Peyer's patch (tissue), 4 donors: ENCODE data around the gene PEX13. TPM values are rescaled to one million over a fixed set of nuclear protein-coding genes. Genes with fewer than 3 reads are reported as not detected.

Source experiments
- DNase-seq, 3 donors: peaks; one replicate each; pipeline ENCODE4 v3.0.0-alpha.2; 2017 to 2019
- H3K27ac ChIP-seq, 4 donors: fragments of 200-600 bp; sonication (generic); one replicate each; pipeline ENCODE4 v1.5.1; 2016 to 2019
- H3K27me3 ChIP-seq, 2 donors: fragments of 200-600 bp; sonication (generic); one replicate each; pipeline ENCODE4 v1.5.1; 2019
- H3K36me3 ChIP-seq, 3 donors: fragments of 200-600 bp; sonication (generic); one replicate each; pipeline ENCODE4 v1.5.1; 2016 to 2019
- H3K4me1 ChIP-seq, 4 donors: fragments of 200-600 bp; sonication (generic); one replicate each; pipeline ENCODE4 v1.5.1; 2016 to 2019
- H3K4me3 ChIP-seq, 4 donors: fragments of 200-600 bp; sonication (generic); 1 replicate in 3 of 4; 2 replicates in 1 of 4; pipeline ENCODE4 v1.5.1; 2016 to 2019; ENCODE audit warnings: mild to moderate bottlenecking in 1 of 4
- H3K9me3 ChIP-seq, 4 donors: fragments of 200-600 bp; sonication (generic); one replicate each; pipeline ENCODE4 v1.5.1; 2016 to 2019; ENCODE audit warnings: mild to moderate bottlenecking in 1 of 4
- POLR2A ChIP-seq, 2 donors: fragments of 450-650 bp; IDR thresholded peaks; one replicate each; pipeline ENCODE4 v1.5.1; 2017; ENCODE audit warnings: antibody characterized with exemption in 2 of 2, mild to moderate bottlenecking in 2 of 2, moderate library complexity in 2 of 2
- total RNA-seq, 4 donors: library from RNA; depleted of rRNA; stranded (reverse); fragments of >200 nt; gene quantifications; one replicate each; pipeline ENCODE4 v1.1.0, GENCODE V29; 2016
- TF ChIP-seq, protein P1 (sequence below), 6 experiments: fragments of 450-650 bp in 4 of 6; fragments of 200-600 bp in 2 of 6; sonication (generic) in 1 of 6; IDR thresholded peaks; one replicate each; pipeline ENCODE4 v1.5.1; 2017 to 2019; ENCODE audit warnings: antibody characterized with exemption in 6 of 6, mild to moderate bottlenecking in 3 of 6, moderate library complexity in 1 of 6

Gene PEX13
- total RNA-seq, 4 donors from 2014 or later: 28.1 to 49.7 (median 34.1) TPM

GRCh38 chr2:61059382-61059781, 41.9 kb downstream of the PEX13 start:
- Histone ChIP-seq H3K9me3 (no peaks in the 10 kb centered on the region), H3K4me3 (no peak overlapping the region), H3K36me3 (peaks cover 0 to 18% (median 0%) of the 10 kb centered on the region in 3 donors), H3K27ac (no peak overlapping the region), H3K27me3 (no peaks in the 10 kb centered on the region), H3K4me1 (no peaks in the 10 kb centered on the region)
- DNase-seq: no peak
- no peak for TF ChIP-seq POLR2A (IDR thresholded peaks at IDR 0.05)
- TF ChIP-seq, protein P1, sequence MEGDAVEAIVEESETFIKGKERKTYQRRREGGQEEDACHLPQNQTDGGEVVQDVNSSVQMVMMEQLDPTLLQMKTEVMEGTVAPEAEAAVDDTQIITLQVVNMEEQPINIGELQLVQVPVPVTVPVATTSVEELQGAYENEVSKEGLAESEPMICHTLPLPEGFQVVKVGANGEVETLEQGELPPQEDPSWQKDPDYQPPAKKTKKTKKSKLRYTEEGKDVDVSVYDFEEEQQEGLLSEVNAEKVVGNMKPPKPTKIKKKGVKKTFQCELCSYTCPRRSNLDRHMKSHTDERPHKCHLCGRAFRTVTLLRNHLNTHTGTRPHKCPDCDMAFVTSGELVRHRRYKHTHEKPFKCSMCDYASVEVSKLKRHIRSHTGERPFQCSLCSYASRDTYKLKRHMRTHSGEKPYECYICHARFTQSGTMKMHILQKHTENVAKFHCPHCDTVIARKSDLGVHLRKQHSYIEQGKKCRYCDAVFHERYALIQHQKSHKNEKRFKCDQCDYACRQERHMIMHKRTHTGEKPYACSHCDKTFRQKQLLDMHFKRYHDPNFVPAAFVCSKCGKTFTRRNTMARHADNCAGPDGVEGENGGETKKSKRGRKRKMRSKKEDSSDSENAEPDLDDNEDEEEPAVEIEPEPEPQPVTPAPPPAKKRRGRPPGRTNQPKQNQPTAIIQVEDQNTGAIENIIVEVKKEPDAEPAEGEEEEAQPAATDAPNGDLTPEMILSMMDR (IDR thresholded peaks at IDR 0.05): no peak

DNA sequence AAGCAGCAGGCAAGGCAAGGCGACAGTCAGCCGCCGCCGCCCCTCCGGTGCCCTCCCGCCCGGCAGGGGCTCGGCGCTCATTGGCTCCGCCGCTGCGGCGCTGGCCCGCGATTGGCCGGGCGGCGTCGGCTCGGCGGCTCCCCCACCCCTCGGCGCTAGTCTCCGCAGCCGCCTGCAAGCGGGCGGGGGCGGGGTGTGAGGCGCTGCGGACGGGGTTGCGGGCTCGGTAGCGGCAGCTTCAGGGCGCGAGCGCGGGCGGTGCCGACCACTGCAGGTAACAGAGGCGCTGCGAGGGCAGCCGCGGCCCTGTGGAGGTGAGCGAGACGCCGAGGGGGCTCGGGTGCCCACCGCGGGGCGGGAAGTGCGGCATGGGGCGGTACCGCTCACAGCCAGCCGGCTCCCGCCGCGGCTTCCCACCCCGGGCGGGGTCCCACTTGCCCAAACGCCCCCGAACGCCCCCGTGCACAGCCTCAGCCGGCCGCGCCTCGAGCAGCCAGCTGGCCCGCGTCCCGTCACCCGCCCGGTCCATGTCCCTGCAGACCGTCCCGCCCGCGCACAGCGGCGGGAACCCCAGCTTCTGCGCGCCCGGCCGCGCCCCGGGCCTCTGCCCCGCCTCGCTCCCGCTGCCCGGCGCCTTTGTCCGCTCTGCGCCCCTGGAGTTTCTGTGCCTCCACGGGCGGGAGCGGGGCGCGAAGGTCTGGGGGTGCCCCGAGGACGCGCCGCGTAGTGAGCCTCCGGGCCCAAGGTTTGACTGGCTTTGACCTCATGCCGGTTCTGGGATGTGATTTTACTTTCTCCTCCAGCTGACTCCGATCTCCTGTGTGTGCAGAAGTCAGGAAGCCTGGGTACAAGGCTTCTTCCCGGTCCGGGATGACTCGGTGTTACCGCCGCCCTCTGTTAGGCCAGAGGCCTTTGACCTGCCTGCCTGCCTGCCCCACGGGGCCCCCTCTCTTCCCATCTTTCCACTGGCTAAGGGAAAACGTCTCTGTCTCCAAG, 48.5 kb downstream of the PEX13 start, which contains the start of gene SANBR:
TSS of gene SANBR (plus strand) at position 158 of the 996 bp plus-strand sequence. CDS start 4,480 bp downstream, outside the sequence.
- Histone ChIP-seq H3K4me3 (peak within 1 kb of the TSS; percentile 87 to 96 (median 88)), H3K27ac (peak within 1 kb of the TSS; percentile 78 to 91 (median 87)), H3K4me1 (no peaks in the 10 kb centered on the region), H3K9me3 (no peaks in the 10 kb centered on the region), H3K27me3 (no peaks in the 10 kb centered on the region), H3K36me3 (peaks cover 0 to 4% (median 0%) of the 10 kb centered on the region in 3 donors)
- TF ChIP-seq POLR2A (IDR thresholded peaks at IDR 0.05): peak; percentile 52 to 73
- TF ChIP-seq, protein P1 (IDR thresholded peaks at IDR 0.05): no peak
- DNase-seq: peak; percentile 74 to 94 (median 92)

GRCh38 chr2:61074100-61074499, 56.6 kb downstream of the PEX13 start:
- Histone ChIP-seq H3K4me1 (no peaks in the 10 kb centered on the region), H3K9me3 (no peaks in the 10 kb centered on the region), H3K4me3 (no peak overlapping the region), H3K27me3 (no peaks in the 10 kb centered on the region), H3K27ac (no peak overlapping the region), H3K36me3 (peaks cover 0 to 42% (median 0%) of the 10 kb centered on the region in 3 donors)
- DNase-seq: no peak
- TF ChIP-seq, protein P1 (IDR thresholded peaks at IDR 0.05): no peak
- no peak for TF ChIP-seq POLR2A (IDR thresholded peaks at IDR 0.05)

DNA sequence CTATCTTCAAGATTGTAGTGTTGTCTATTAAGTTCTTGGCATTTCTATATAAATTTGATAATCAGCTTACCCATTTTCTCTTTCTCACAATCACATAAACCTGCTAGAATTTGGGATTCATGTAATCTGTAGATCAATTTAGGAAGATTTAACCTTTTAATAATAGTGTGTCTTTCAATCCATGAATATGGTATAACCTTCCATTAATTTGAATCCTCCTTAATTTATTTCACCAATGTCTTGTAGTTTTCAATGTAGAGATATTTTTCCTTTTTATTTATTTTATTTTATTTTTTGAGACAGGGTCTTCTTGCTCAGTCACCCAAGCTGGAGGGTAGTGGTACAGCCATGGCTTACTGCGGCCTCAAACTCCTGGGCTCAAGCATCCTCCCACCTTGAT, 68.4 kb downstream of the PEX13 start:
- peaks cover 0 to 6% (median 0%) of the 10 kb centered on the region in 3 donors for H3K36me3 ChIP-seq
- TF ChIP-seq, protein P1 (IDR thresholded peaks at IDR 0.05): no peak
- no peak for TF ChIP-seq POLR2A (IDR thresholded peaks at IDR 0.05)

GRCh38 chr2:61089797-61090196, 72.3 kb downstream of the PEX13 start:
- no peak for TF ChIP-seq POLR2A (IDR thresholded peaks at IDR 0.05)
- TF ChIP-seq, protein P1 (IDR thresholded peaks at IDR 0.05): no peak

More for the DNA sequence above, 68.4 kb downstream of the PEX13 start:
- H3K27me3 ChIP-seq: no peaks in the 10 kb centered on the region
- H3K4me3 ChIP-seq: no peak overlapping the region
- H3K9me3 ChIP-seq: no peaks in the 10 kb centered on the region
- DNase-seq: no peak
- no peak overlapping the region for H3K27ac ChIP-seq
- no peaks in the 10 kb centered on the region for H3K4me1 ChIP-seq

More at GRCh38 chr2:61089797-61090196, 72.3 kb downstream of the PEX13 start:
- Histone ChIP-seq H3K4me3 (no peak overlapping the region), H3K4me1 (no peaks in the 10 kb centered on the region), H3K9me3 (no peaks in the 10 kb centered on the region), H3K27ac (no peak overlapping the region), H3K36me3 (peaks cover 0 to 11% (median 0%) of the 10 kb centered on the region in 3 donors), H3K27me3 (no peaks in the 10 kb centered on the region)
- no peak for DNase-seq
